Hepatocyte (in vitro differentiated cells): Measurements from ENCODE around the gene CTSC. TPM values are rescaled to one million over a fixed set of nuclear protein-coding genes. Genes with fewer than 3 reads are reported as not detected.

Experiments used
- DNase-seq: peaks from one replicate; pipeline ENCODE4 v3.0.0-alpha.2; 2016; ENCODE audit warnings: low spot score
- H2AFZ ChIP-seq: fragments of 200-600 bp; sonication (generic); 2 replicates; pipeline ENCODE4 v1.6.0; 2016; ENCODE audit warnings: antibody characterized with exemption, mild to moderate bottlenecking
- H3K27ac ChIP-seq: fragments of 200-600 bp; sonication (generic); 2 replicates; pipeline ENCODE4 v1.5.1; 2016; ENCODE audit warnings: mild to moderate bottlenecking
- H3K27me3 ChIP-seq: fragments of 200-600 bp; sonication (generic); 2 replicates; pipeline ENCODE4 v1.6.1; 2016
- H3K36me3 ChIP-seq: fragments of 200-600 bp; sonication (generic); replicated peaks from 2 replicates; pipeline ENCODE4 v1.5.1; 2016; ENCODE audit warnings: low read depth; ENCODE audit not compliant: insufficient read depth
- H3K4me1 ChIP-seq: fragments of 200-600 bp; sonication (generic); 2 replicates; pipeline ENCODE4 v1.5.1; 2016; ENCODE audit warnings: mild to moderate bottlenecking, moderate library complexity; ENCODE audit not compliant: insufficient read depth
- H3K4me2 ChIP-seq: fragments of 200-600 bp; sonication (generic); 2 replicates; pipeline ENCODE4 v1.6.0; 2016
- H3K4me3 ChIP-seq: fragments of 200-600 bp; sonication (generic); 2 replicates; pipeline ENCODE4 v1.5.1; 2016; ENCODE audit warnings: mild to moderate bottlenecking
- H3K79me2 ChIP-seq: fragments of 200-600 bp; sonication (generic); 2 replicates; pipeline ENCODE4 v1.6.0; 2017; ENCODE audit warnings: mild to moderate bottlenecking
- H3K9me2 ChIP-seq: fragments of 200-600 bp; sonication (generic); replicated peaks from 2 replicates; pipeline ENCODE4 v1.6.0; 2017; ENCODE audit warnings: mild to moderate bottlenecking; ENCODE audit not compliant: insufficient read depth
- H3K9me3 ChIP-seq: fragments of 200-600 bp; sonication (generic); 2 replicates; pipeline ENCODE4 v1.5.1; 2016; ENCODE audit warnings: low read depth, mild to moderate bottlenecking
- H4K20me1 ChIP-seq: fragments of 200-600 bp; sonication (generic); 2 replicates; pipeline ENCODE4 v1.6.0; 2016; ENCODE audit warnings: mild to moderate bottlenecking; ENCODE audit not compliant: insufficient read depth, poor library complexity, severe bottlenecking
- CTCF ChIP-seq: fragments of 200-600 bp; sonication (generic); IDR thresholded peaks from 2 replicates; pipeline ENCODE4 v1.5.1; 2016; ENCODE audit warnings: antibody characterized with exemption, mild to moderate bottlenecking; ENCODE audit not compliant: poor library complexity
- EZH2 ChIP-seq: fragments of 200-600 bp; sonication (generic); IDR thresholded peaks from 2 replicates; pipeline ENCODE4 v1.6.1; 2016; ENCODE audit warnings: antibody characterized with exemption, mild to moderate bottlenecking, borderline replicate concordance
- EZH2phosphoT487 ChIP-seq: fragments of 200-600 bp; sonication (generic); IDR thresholded peaks from one replicate; pipeline ENCODE4 v1.6.1; 2018; ENCODE audit warnings: antibody characterized with exemption, mild to moderate bottlenecking, low read depth, moderate library complexity; ENCODE audit not compliant: unreplicated experiment, severe bottlenecking
- WGBS: methylation state at CpG from one replicate; pipeline ENCODE4 v1.1.6; 2016; ENCODE audit warnings: low lambda C conversion rate; ENCODE audit errors: missing lambda C conversion rate; 5-methylcytosine and 5-hydroxymethylcytosine counted together
- polyA plus RNA-seq: library from polyadenylated mRNA; unstranded; fragments of >200 nt; fragmentation: Nextera tagmentation; extraction: Ambion mirVana; gene quantifications from 2 replicates; pipeline ENCODE4 v1.2.1, GENCODE V29; 2016
- total RNA-seq: library from RNA; depleted of rRNA; stranded (reverse); fragments of >200 nt; gene quantifications from 2 replicates; pipeline ENCODE4 v1.2.3, GENCODE V29; 2014

The CTSC gene
- total and polyA plus RNA-seq, 2 experiments from 2014 or later: 178 to 187 TPM

GRCh38 chr11:88335284-88335683 lies 2.3 kb downstream of the CTSC start:
- Histone ChIP-seq H3K36me3 (no peaks in the 10 kb centered on the region), H3K79me2 (peaks cover 49% of the 10 kb centered on the region), H3K9me2 (no peaks in the 10 kb centered on the region), H4K20me1 (no peaks in the 10 kb centered on the region), H3K4me3 (no peak overlapping the region), H3K27ac (no peak overlapping the region), H3K27me3 (no peaks in the 10 kb centered on the region), H3K9me3 (no peaks in the 10 kb centered on the region), H3K4me1 (no peaks in the 10 kb centered on the region), H2AFZ (no peak overlapping the region), H3K4me2 (peak overlapping the region; percentile 76)
- WGBS: 48% methylated on average over 4 of the region's 4 CpGs
- DNase-seq: no peak
- TF ChIP-seq EZH2: no peak
- TF ChIP-seq CTCF: no peak
- no peak for TF ChIP-seq EZH2phosphoT487

- H3K4me2 ChIP-seq: no peak overlapping the region
- no peak overlapping the region for H2AFZ ChIP-seq
- H3K9me2 ChIP-seq: no peaks in the 10 kb centered on the region
- no peak overlapping the region for H3K4me3 ChIP-seq
- H4K20me1 ChIP-seq: no peaks in the 10 kb centered on the region
- no peak overlapping the region for H3K27ac ChIP-seq
- H3K27me3 ChIP-seq: no peaks in the 10 kb centered on the region
- no peaks in the 10 kb centered on the region for H3K36me3 ChIP-seq
- H3K4me1 ChIP-seq: no peaks in the 10 kb centered on the region
- no peak for DNase-seq
- H3K79me2 ChIP-seq: peaks cover 44% of the 10 kb centered on the region
- WGBS: 85% methylated on average over 2 of the region's 2 CpGs
- TF ChIP-seq EZH2phosphoT487 (no peak), CTCF (no peak), EZH2 (no peak)
- no peaks in the 10 kb centered on the region for H3K9me3 ChIP-seq
Observed at GRCh38 chr11:88333862-88334261, 3.7 kb downstream of the CTSC start.

- no peak overlapping the region for H2AFZ ChIP-seq
- no peaks in the 10 kb centered on the region for H4K20me1 ChIP-seq
- H3K4me3 ChIP-seq: no peak overlapping the region
- no peaks in the 10 kb centered on the region for H3K36me3 ChIP-seq
- no peaks in the 10 kb centered on the region for H3K27me3 ChIP-seq
- H3K4me2 ChIP-seq: no peak overlapping the region
- no peaks in the 10 kb centered on the region for H3K9me3 ChIP-seq
- no peak overlapping the region for H3K27ac ChIP-seq
- no peaks in the 10 kb centered on the region for H3K4me1 ChIP-seq
- TF ChIP-seq EZH2phosphoT487: no peak
- no peak for DNase-seq
- H3K9me2 ChIP-seq: no peaks in the 10 kb centered on the region
- peaks cover 49% of the 10 kb centered on the region for H3K79me2 ChIP-seq
- WGBS: 97% methylated on average over 1 of the region's 1 CpG
Observed at GRCh38 chr11:88332851-88333250, 4.7 kb downstream of the CTSC start.

- Histone ChIP-seq H3K27me3 (no peaks in the 10 kb centered on the region), H3K4me2 (no peak overlapping the region), H2AFZ (no peak overlapping the region), H3K4me3 (no peak overlapping the region), H3K9me2 (no peaks in the 10 kb centered on the region), H3K36me3 (no peaks in the 10 kb centered on the region), H3K4me1 (no peaks in the 10 kb centered on the region), H3K9me3 (no peaks in the 10 kb centered on the region), H3K79me2 (peaks cover 43% of the 10 kb centered on the region), H3K27ac (no peak overlapping the region), H4K20me1 (no peaks in the 10 kb centered on the region)
- TF ChIP-seq EZH2 (no peak), EZH2phosphoT487 (no peak), CTCF (no peak)
- no peak for DNase-seq
- 91% methylated on average over 5 of the region's 5 CpGs for WGBS
Observed at GRCh38 chr11:88330826-88331428, 6.6 kb downstream of the CTSC start.
